ENCODE measurements around the gene COMMD10.

The COMMD10 gene

GRCh38 chr5:116084871-116085715 is at the start of gene COMMD10:
TSS of gene COMMD10 (plus strand) at chr5:116085025.
- DNase-seq (peak; percentile 79), ATAC-seq (peak; percentile 97)
- Mint-ChIP-seq H3K4me3 (peak within 1 kb of the TSS; percentile 87), H3K27me3 (no peaks in the 10 kb centered on the region), H3K36me3 (ENCODE audit: low read depth) (peaks cover 29% of the 10 kb centered on the region), H3K4me1 (peaks cover 48% of the 10 kb centered on the region), H3K9me3 (no peaks in the 10 kb centered on the region), H3K27ac (peak within 1 kb of the TSS; percentile 93)

GRCh38 chr5:116035123-116035522 is 49.7 kb upstream of the COMMD10 start:
- ATAC-seq (no peak), DNase-seq (no peak)
- Mint-ChIP-seq H3K9me3 (no peaks in the 10 kb centered on the region), H3K4me1 (peaks cover 24% of the 10 kb centered on the region), H3K4me3 (no peak overlapping the region), H3K27me3 (peaks cover 19% of the 10 kb centered on the region), H3K27ac (no peak overlapping the region), H3K36me3 (ENCODE audit: low read depth) (no peaks in the 10 kb centered on the region)

GRCh38 chr5:116037236-116037822 is 47.5 kb upstream of the COMMD10 start:
- ATAC-seq (no peak), DNase-seq (no peak)
- H3K4me1 Mint-ChIP-seq, result peaks cover 24% of the 10 kb centered on the region
- H3K4me3 Mint-ChIP-seq, result no peak overlapping the region
- peaks cover 18% of the 10 kb centered on the region for H3K27me3 Mint-ChIP-seq
- H3K9me3 Mint-ChIP-seq, result no peaks in the 10 kb centered on the region
- no peaks in the 10 kb centered on the region for H3K36me3 Mint-ChIP-seq (ENCODE audit: low read depth)
- H3K27ac Mint-ChIP-seq, result no peak overlapping the region

- H3K9me3 Mint-ChIP-seq, result no peaks in the 10 kb centered on the region
- ATAC-seq (peak; percentile 54), DNase-seq (peak; percentile 16)
These were observed 46.0 kb upstream of the COMMD10 start for GRCh38 chr5:116038817-116039216.

GRCh38 chr5:116042375-116042774 is 42.5 kb upstream of the COMMD10 start:
- peaks cover 13% of the 10 kb centered on the region for H3K27me3 Mint-ChIP-seq
- DNase-seq, result no peak
- H3K9me3 Mint-ChIP-seq, result no peaks in the 10 kb centered on the region
- H3K4me3 Mint-ChIP-seq, result no peak overlapping the region
- no peak overlapping the region for H3K27ac Mint-ChIP-seq
- no peak for ATAC-seq
- peaks cover 16% of the 10 kb centered on the region for H3K4me1 Mint-ChIP-seq
- H3K36me3 Mint-ChIP-seq (ENCODE audit: low read depth), result no peaks in the 10 kb centered on the region

More at GRCh38 chr5:116038817-116039216, 46.0 kb upstream of the COMMD10 start:
- no peaks in the 10 kb centered on the region for H3K36me3 Mint-ChIP-seq (ENCODE audit: low read depth)
- peaks cover 19% of the 10 kb centered on the region for H3K4me1 Mint-ChIP-seq
- H3K27ac Mint-ChIP-seq, result peak overlapping the region; percentile 36
- H3K4me3 Mint-ChIP-seq, result no peak overlapping the region
- H3K27me3 Mint-ChIP-seq, result peaks cover 20% of the 10 kb centered on the region

GRCh38 chr5:116044073-116044472 is 40.8 kb upstream of the COMMD10 start:
- no peak overlapping the region for H3K27ac Mint-ChIP-seq
- H3K36me3 Mint-ChIP-seq (ENCODE audit: low read depth), result no peaks in the 10 kb centered on the region
- peaks cover under 1% of the 10 kb centered on the region for H3K4me1 Mint-ChIP-seq
- H3K9me3 Mint-ChIP-seq, result no peaks in the 10 kb centered on the region
- no peak for DNase-seq
- no peak overlapping the region for H3K4me3 Mint-ChIP-seq
- peaks cover 9% of the 10 kb centered on the region for H3K27me3 Mint-ChIP-seq
- ATAC-seq, result no peak

GRCh38 chr5:116045821-116046220 is 39.0 kb upstream of the COMMD10 start:
- peaks cover 4% of the 10 kb centered on the region for H3K27me3 Mint-ChIP-seq
- H3K9me3 Mint-ChIP-seq, result no peaks in the 10 kb centered on the region
- DNase-seq, result no peak
- no peaks in the 10 kb centered on the region for H3K36me3 Mint-ChIP-seq (ENCODE audit: low read depth)
- ATAC-seq, result no peak
- no peak overlapping the region for H3K27ac Mint-ChIP-seq
- no peaks in the 10 kb centered on the region for H3K4me1 Mint-ChIP-seq
- H3K4me3 Mint-ChIP-seq, result no peak overlapping the region

- Mint-ChIP-seq H3K27ac (no peak overlapping the region), H3K9me3 (no peaks in the 10 kb centered on the region), H3K4me3 (no peak overlapping the region), H3K27me3 (peaks cover 7% of the 10 kb centered on the region), H3K36me3 (ENCODE audit: low read depth) (no peaks in the 10 kb centered on the region), H3K4me1 (no peaks in the 10 kb centered on the region)
- DNase-seq (no peak), ATAC-seq (no peak)
These were observed 38.6 kb upstream of the COMMD10 start for GRCh38 chr5:116046261-116046660.

- DNase-seq, result no peak
These were observed 38.0 kb upstream of the COMMD10 start for GRCh38 chr5:116046823-116047222.

GRCh38 chr5:116058346-116058936 is 26.4 kb upstream of the COMMD10 start:
- no peaks in the 10 kb centered on the region for H3K9me3 Mint-ChIP-seq
- DNase-seq (no peak), ATAC-seq (no peak)
- H3K4me3 Mint-ChIP-seq, result no peak overlapping the region
- H3K27me3 Mint-ChIP-seq, result peaks cover 9% of the 10 kb centered on the region
- H3K36me3 Mint-ChIP-seq (ENCODE audit: low read depth), result no peaks in the 10 kb centered on the region
- H3K4me1 Mint-ChIP-seq, result no peaks in the 10 kb centered on the region
- H3K27ac Mint-ChIP-seq, result no peak overlapping the region

More at GRCh38 chr5:116046823-116047222, 38.0 kb upstream of the COMMD10 start:
- Mint-ChIP-seq H3K4me1 (no peaks in the 10 kb centered on the region), H3K27ac (no peak overlapping the region), H3K4me3 (no peak overlapping the region), H3K9me3 (no peaks in the 10 kb centered on the region), H3K27me3 (peaks cover 5% of the 10 kb centered on the region), H3K36me3 (ENCODE audit: low read depth) (no peaks in the 10 kb centered on the region)
- no peak for ATAC-seq

GRCh38 chr5:116062352-116062751 is 22.5 kb upstream of the COMMD10 start:
- H3K4me1 Mint-ChIP-seq, result no peaks in the 10 kb centered on the region
- no peak for ATAC-seq

GRCh38 chr5:116063950-116064349 is 20.9 kb upstream of the COMMD10 start:
- no peak overlapping the region for H3K4me3 Mint-ChIP-seq
- no peak for DNase-seq
- H3K9me3 Mint-ChIP-seq, result no peaks in the 10 kb centered on the region
- H3K4me1 Mint-ChIP-seq, result no peaks in the 10 kb centered on the region
- peaks cover 23% of the 10 kb centered on the region for H3K27me3 Mint-ChIP-seq
- ATAC-seq, result no peak
- no peaks in the 10 kb centered on the region for H3K36me3 Mint-ChIP-seq (ENCODE audit: low read depth)
- no peak overlapping the region for H3K27ac Mint-ChIP-seq

More at GRCh38 chr5:116062352-116062751, 22.5 kb upstream of the COMMD10 start:
- Mint-ChIP-seq H3K9me3 (no peaks in the 10 kb centered on the region), H3K27ac (no peak overlapping the region), H3K4me3 (no peak overlapping the region), H3K27me3 (peaks cover 23% of the 10 kb centered on the region), H3K36me3 (ENCODE audit: low read depth) (no peaks in the 10 kb centered on the region)
- no peak for DNase-seq

GRCh38 chr5:116068028-116068632 is 16.7 kb upstream of the COMMD10 start:
- no peaks in the 10 kb centered on the region for H3K36me3 Mint-ChIP-seq (ENCODE audit: low read depth)
- no peak overlapping the region for H3K27ac Mint-ChIP-seq
- ATAC-seq, result no peak
- peaks cover 28% of the 10 kb centered on the region for H3K27me3 Mint-ChIP-seq
- no peaks in the 10 kb centered on the region for H3K4me1 Mint-ChIP-seq
- no peaks in the 10 kb centered on the region for H3K9me3 Mint-ChIP-seq
- DNase-seq, result no peak
- no peak overlapping the region for H3K4me3 Mint-ChIP-seq

- peaks cover 14% of the 10 kb centered on the region for H3K4me1 Mint-ChIP-seq
- peaks cover 4% of the 10 kb centered on the region for H3K36me3 Mint-ChIP-seq (ENCODE audit: low read depth)
- H3K27ac Mint-ChIP-seq, result no peak overlapping the region
- DNase-seq (no peak), ATAC-seq (no peak)
- peaks cover 13% of the 10 kb centered on the region for H3K9me3 Mint-ChIP-seq
- H3K27me3 Mint-ChIP-seq, result peaks cover 18% of the 10 kb centered on the region
- H3K4me3 Mint-ChIP-seq, result no peak overlapping the region
These were observed 13.6 kb upstream of the COMMD10 start for GRCh38 chr5:116071211-116071610.
